Activated naive CD4-positive, alpha-beta T cell treated with anti-CD3 and anti-CD28 coated beads, Interleukin-2, amount 10 ng/mL, durations not matched to agents 5 hours and 36 hours (primary cell): ENCODE measurements around the gene LSS. TPM values are rescaled to one million over a fixed set of nuclear protein-coding genes. Genes with fewer than 3 reads are reported as not detected.

ENCODE experiments used
- total RNA-seq, 2 experiments: library from RNA; stranded (reverse); gene quantifications; one replicate each; pipeline ENCODE4 v1.2.3, GENCODE V29; 2021

Gene LSS
- total RNA-seq: 10 to 100 TPM; 78.7 to 79.4 TPM

GRCh38 chr21:46228345-46229051, at the start of gene LSS:
LSS (minus strand) TSS chr21:46228774; CDS start chr21:46228745, 29 bp downstream.

GRCh38 chr21:46183910-46184624, 44.5 kb downstream of the LSS start, which contains the start of gene SPATC1L:
SPATC1L (minus strand) TSS chr21:46184459; CDS start chr21:46182816, 1,643 bp downstream.

GRCh38 chr21:46155514-46156377, 72.8 kb downstream of the LSS start, which contains the start of gene FTCD:
FTCD (minus strand) TSS chr21:46155579; CDS start chr21:46155523, 56 bp downstream.

Other genes starting within 250 kb of the LSS start
- under 1 TPM; 0.43 to 0.48 TPM for gene COL6A1, start 247.0 kb downstream of the LSS start, total RNA-seq
- 10 to 100 TPM; 10.9 to 11.6 TPM for gene COL6A2, start 130.7 kb downstream of the LSS start, total RNA-seq
- gene FTCD, start 73.2 kb downstream of the LSS start, total RNA-seq: under 1 TPM; 0.23 to 0.24 TPM
- gene SPATC1L, start 44.3 kb downstream of the LSS start, total RNA-seq: 1 to 10 TPM; 7.4 to 7.8 TPM
- 100 to 1,000 TPM; 117 to 118 TPM for gene MCM3AP, start 56.8 kb upstream of the LSS start, total RNA-seq
- 10 to 100 TPM; 13.2 to 13.6 TPM for gene YBEY, start 57.6 kb upstream of the LSS start, total RNA-seq
- 10 to 100 TPM; 47.8 to 49.0 TPM for gene C21orf58, start 95.1 kb upstream of the LSS start, total RNA-seq
- 10 to 100 TPM; 77.1 to 81.5 TPM for gene PCNT, start 95.4 kb upstream of the LSS start, total RNA-seq
- gene DIP2A, start 230.1 kb upstream of the LSS start, total RNA-seq: 10 to 100 TPM; 60.8 to 61.0 TPM